ENCODE results near the gene CLEC10A. TPM values are rescaled to one million over a fixed set of nuclear protein-coding genes. Genes with fewer than 3 reads are reported as not detected.

CLEC10A gene
- total RNA-seq, 2 donors from 2014 or later = 6.6 to 13.4 TPM

DNA sequence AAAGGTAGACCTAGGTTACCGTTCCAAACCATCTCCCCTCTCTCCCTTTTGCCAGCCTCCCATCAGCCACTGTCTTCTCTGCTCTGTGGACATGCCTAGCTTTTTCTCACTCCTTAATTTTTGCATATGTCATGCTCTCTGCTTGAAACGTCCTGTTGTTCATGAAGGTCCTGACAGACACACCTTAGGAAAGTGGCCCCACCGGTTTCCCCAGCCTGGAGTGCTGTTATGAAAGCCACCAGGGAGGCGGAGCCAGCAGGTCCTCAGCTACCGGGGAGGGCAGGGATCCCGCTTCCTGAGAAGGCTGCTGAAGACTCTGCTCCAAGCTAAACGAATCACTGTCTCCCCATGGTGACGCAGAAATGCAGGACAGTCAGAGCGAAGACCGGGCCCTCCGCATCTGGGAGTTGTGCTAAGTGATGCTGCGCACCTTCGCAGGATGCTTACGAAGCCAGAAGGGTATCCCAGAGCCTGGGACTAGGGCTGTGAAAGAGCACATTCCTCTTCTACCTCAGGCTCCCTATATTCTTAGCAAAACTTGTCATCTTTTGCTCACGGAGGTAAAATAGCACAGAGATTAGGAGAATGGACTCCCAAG is 33.8 kb downstream of the CLEC10A start:
- ATAC-seq = peak in 1 of 2 donors; percentile 5
- intact Hi-C loops (cut with DNase I) = loop anchor here in 1 of 2 donors (5.0 kb wide), 1 partner anchor 251 kb away; no protein-coding TSS in a partner anchor
- no peak for DNase-seq

DNA sequence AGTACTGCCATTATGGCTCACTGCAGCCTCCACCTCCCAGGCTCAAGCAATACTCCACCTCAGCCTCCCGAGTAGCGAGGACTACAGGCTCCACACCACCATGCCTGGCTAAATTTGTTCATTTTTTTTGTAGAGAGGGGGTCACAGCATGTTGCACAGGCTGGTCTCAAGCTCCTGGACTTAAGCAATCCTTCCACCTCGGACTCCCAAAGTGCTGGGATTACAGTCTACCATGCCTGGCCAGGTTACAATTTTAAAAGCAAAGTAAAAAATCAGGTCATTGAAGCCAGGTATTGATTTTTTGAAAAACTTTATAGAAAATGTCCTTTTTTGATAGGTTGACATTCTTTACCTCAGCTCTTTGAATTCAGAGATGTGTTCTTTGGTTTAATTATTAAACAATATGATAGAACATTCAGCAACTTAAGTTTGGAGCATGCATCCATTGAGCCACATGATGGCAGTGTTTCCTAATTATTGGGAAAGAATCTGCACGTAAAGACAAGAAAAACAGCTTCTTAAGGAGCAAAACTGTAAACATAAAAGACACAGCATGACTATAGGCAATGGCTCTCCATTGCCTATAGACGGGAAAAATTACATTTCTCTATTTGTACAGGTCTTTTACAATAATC is 34.4 kb downstream of the CLEC10A start:
- ATAC-seq (peak in 1 of 2 donors; percentile 23), DNase-seq (no peak)
- intact Hi-C loops (cut with DNase I) = loop anchor here in 1 of 2 donors (1.0 to 5.0 kb wide), 2 partner anchors 91 to 252 kb away; no protein-coding TSS in a partner anchor

DNA sequence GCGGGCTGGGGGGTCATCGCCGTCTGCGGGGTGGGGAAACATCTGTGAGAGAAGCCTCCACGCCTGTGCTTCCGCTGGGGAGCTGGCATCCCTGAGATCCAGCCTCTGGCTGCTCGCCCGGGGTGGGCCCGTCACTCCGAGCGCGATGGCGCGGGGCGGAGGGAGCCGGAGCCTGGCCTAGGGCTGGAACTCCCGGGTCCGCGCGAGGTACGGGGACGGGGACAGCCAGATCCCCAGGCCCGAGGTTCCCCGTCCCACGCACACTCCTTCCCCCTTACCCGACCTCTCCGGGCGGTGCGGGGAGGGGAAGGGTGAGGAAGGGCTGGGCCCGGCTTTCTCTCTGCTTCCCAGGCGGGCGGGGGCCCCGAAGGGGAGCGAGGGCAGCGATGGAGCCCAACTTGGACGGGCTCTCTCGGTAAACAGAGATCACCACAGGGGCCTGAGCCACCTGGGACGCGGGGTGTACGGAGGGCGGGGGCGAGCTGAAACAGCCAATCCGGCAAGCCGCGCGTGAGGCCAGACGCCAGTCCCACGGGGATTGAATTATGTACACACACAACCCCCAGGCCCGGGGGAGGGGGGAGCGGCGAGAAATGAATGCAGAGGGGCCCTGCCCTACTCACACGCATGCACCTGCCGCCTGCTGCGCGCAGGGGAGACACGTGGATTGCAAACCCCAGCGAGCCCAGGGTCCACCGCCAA is 36.4 kb downstream of the CLEC10A start, which contains the start of gene SLC16A11:
SLC16A11 (minus strand) TSS at position 596 of the 702 bp plus-strand sequence; CDS start at position 17, 579 bp downstream.
- DNase-seq = peak; percentile 75
- intact Hi-C loops (cut with DNase I) = no loop called here

DNA sequence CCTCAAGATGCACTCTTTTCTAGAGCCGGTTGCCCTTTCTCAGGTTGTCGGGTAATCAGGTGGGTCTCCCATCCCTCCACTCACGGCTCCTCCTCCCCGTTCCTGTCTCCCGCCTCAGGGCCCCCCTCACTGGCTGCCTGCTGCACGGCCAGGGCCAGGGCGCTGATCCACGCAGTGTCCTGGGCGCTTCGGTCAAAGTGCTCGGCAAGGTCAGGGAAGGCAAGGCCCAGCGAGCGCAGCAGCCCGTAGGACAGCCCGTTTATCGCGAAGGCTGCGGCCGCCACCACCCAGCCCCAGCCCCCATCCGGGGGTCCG is 36.9 kb downstream of the CLEC10A start:
- ATAC-seq = peak; percentile 39 to 57
- intact Hi-C loops (cut with DNase I) = no loop called here
- DNase-seq = no peak

More for the DNA sequence above, 36.4 kb downstream of the CLEC10A start, which contains the start of gene SLC16A11:
- peak; percentile 55 to 62 for ATAC-seq

DNA sequence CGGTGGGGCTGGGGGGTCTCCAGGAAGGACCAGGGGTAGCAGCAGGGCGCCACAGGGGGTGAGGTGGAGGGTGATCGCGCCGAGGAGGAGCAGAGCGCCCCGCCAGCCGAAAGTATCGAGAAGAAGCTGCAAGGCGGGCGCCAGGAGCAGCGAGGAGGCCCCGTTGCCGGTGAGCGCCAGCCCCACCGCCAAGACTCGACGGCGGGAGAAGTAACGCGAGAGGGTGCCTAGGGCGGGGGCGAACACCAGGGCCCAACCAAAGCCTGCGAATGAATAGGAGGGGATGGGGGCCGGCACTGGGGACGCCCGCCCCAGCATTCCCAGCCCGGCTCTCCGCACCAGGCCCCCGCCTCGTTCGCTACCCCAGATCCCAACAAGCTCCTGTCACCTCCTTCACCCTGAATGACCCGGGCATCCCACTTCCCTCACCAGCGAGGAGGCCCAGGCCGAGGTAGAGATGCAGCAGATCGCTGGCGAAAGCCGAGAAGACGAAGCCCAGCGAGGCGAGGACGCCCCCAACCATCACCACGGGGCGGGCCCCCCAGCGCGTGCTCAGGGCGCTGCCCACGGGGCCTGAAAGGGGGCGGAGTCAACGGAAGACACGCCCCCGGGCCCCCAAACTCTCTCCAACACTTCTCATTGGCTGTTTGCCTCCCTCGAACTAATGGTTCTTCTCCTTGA is 37.4 kb downstream of the CLEC10A start:
- ATAC-seq = peak; percentile 22 to 24
- no peak for DNase-seq
- intact Hi-C loops (cut with DNase I) = no loop called here

DNA sequence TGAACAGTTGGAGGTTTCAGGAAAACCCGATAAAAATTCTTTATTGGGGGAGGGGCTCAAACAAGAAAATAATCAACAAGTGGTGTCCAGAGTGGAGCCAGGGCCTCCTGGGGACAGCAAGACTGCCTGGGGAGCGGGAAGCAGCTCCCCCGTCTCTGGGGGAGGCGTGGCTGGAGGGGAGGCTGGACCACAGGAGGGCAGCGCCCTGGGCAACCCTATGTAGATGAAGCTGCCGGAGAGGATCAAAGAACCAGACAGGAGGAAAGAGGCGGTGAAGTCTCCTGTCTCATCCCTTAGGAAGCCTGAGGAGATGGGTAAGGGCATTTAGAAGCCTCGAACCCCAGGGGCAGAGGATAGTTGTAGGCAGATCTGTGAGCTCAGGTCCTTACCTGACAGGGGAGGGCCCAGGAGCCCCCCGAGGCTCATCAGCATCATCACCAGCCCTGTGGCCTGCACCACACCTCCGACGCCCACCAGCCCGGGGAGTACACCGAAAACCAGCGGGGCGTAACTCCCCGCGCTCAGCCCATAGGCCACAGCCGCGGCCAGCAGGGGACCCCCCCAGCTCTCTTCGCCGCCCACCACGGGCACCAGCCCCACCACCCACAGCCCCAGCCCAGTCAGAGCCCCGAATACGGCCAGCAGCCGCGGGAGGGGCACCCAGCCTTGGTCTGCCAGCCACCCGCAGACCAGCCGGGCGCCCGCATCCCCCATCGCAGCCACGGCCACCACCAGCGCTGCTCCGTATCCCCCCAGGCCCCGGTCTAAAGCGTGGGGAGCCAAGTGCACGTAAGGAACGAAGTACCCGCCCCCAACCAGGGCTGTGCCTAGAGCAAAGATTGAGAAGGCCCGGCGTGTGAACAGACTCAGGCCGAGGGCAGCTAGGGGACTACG is 38.2 kb downstream of the CLEC10A start:
- intact Hi-C loops (cut with DNase I) = no loop called here
- peak; percentile 8 to 17 for ATAC-seq
- no peak for DNase-seq

DNA sequence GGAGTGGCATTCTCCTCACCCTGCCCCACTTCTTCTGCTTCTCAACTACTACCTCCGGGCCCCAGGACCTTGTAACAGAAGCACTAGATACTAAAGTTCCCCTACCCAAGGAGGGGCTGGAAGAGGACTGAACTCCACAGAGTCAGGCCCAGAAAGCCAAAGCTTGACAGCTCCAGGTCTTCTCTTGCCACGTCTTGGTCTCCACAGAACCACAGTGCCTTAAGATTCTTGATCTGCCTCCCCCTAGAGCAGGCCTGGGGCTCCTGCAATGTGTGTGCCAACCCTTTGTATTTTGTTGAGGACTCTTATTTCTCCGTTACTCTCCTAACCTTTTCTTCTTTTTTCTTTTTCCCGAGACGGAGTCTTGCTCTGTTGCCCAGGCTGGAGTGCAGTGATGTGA is 40.2 kb downstream of the CLEC10A start:
- DNase-seq (no peak), ATAC-seq (no peak)
- intact Hi-C loops (cut with DNase I) = no loop called here

DNA sequence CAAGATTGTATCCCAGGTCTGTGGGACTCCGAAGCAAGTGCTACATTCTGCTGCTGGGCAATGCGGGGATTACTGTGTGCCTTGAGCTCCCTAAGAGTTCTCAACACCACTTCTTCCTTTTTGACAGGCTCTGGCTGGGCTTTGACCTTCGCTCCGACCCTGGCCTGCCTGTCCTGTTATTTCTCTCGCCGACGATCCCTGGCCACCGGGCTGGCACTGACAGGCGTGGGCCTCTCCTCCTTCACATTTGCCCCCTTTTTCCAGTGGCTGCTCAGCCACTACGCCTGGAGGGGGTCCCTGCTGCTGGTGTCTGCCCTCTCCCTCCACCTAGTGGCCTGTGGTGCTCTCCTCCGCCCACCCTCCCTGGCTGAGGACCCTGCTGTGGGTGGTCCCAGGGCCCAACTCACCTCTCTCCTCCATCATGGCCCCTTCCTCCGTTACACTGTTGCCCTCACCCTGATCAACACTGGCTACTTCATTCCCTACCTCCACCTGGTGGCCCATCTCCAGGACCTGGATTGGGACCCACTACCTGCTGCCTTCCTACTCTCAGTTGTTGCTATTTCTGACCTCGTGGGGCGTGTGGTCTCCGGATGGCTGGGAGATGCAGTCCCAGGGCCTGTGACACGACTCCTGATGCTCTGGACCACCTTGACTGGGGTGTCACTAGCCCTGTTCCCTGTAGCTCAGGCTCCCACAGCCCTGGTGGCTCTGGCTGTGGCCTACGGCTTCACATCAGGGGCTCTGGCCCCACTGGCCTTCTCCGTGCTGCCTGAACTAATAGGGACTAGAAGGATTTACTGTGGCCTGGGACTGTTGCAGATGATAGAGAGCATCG is 41.8 kb downstream of the CLEC10A start:
- intact Hi-C loops (cut with DNase I) = no loop called here
- no peak for DNase-seq
- no peak for ATAC-seq

DNA sequence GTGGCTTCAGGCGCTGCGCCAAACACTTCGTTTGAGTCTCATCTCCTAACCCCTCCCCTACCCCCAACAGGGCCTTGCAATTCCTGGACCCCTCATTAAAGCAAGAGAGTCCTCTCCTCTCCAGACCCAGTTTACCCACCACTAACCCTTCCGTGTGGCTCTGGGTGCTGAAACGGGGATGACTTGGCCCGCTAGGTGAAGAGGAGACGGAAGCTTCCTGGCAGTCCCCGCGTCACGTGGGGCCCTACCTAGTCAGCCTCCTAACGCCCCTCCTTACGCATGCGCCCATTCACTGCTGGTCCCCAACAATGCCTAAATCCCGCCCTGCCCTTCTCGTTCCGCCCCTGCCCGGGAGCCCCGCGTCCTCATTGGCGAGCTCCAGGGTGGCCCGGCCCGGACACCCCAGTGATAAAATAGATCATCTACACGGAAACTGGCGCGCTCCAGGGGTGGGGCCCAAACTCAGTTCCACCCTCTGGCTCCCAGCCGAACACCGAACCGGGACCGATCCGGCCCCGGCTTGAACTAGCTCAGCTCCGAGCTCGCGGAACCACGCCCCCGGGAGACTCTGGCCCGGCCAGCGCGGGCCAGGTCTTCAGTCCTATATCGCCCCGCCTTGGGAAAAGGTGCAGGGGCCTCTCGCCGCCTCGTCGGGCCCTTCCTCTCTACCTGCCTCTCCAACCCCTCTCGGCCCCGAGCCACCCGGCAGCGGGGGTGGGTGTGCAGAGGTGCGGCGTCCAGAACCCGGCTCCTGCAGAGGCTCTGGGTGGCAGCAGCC is 44.3 kb downstream of the CLEC10A start, which contains the start of gene SLC16A13:
SLC16A13 (plus strand) TSS at position 425 of the 778 bp plus-strand sequence. CDS start 368 bp downstream, outside the sequence.
- ATAC-seq (peak; percentile 97 to 98), DNase-seq (peak; percentile 98)
- intact Hi-C loops (cut with DNase I) = no loop called here

DNA sequence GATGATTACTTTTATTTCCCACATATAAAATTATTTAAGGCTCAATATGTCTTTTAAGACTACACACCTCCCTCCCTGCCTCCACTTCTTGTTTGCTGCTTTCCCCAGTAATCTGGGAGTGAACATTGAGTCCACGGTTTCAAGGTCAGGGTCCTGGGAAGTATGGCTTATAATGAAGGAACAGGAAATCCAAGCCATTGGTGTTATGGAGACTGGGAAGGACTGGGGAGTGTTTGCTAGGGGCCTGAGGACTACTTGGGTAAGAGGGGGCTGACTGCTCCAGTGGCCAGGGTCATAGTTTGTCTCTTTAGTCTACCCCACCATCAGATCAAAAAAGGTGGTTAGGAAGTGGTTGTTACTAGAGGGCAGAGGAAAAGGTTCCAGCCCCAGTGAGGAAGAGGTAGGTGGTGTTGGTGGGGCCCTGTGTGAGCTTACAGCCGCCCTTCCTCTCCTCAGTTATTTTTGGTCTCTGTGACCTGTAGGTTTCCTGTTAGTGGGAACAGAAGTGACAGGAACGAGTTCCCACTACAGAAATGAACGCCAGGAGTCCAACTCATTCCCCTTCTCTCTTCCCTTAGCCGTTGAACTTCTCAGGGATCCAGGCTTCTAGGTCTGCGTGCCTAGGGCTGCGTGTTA is 45.0 kb downstream of the CLEC10A start:
- intact Hi-C loops (cut with DNase I) = no loop called here
- no peak for DNase-seq

DNA sequence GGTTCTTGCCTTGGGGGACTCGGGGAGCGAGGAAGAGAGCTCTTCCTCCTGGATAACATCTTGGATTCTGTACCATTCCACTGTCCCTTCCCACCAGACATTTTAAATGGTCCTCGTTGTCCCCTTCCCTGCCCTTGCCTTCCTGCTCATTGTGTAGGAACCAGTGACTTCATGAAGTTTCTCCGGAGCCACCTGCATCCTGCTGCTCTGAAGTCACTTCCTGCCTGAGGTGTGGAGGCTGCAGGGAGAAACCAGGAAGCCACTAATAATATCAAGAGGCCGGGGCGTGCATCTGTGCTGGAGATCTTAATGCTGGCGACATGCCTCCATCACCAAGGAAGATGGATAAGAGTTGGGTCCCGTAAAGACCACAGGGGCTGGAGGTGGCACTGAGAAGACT is 50.4 kb downstream of the CLEC10A start:
- peak; percentile 8 to 74 for ATAC-seq
- no peak for DNase-seq
- intact Hi-C loops (cut with DNase I) = no loop called here

More for the DNA sequence above, 45.0 kb downstream of the CLEC10A start:
- ATAC-seq = peak; percentile 31 to 34

DNA sequence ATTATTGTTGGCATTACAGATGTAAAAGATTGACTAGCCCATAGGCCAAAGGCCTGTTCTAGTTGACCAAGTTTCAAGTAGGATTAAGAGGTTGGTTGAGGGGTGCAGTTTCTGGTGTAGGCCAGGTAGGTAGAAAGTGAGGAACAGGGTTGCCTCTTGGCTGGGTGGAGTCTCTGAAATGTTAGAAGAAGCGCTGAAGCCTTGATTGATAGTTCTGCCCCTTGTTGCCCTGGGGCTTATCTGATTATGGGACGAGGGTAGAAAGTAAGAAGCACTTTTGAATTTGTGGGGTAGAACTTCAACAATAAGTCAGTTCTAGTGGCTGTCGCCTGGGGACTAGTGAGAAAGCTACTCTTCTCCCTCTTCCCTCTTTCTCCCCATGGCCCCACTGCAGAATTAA is 51.0 kb downstream of the CLEC10A start:
- DNase-seq = no peak
- no peak for ATAC-seq
- intact Hi-C loops (cut with DNase I) = no loop called here

DNA sequence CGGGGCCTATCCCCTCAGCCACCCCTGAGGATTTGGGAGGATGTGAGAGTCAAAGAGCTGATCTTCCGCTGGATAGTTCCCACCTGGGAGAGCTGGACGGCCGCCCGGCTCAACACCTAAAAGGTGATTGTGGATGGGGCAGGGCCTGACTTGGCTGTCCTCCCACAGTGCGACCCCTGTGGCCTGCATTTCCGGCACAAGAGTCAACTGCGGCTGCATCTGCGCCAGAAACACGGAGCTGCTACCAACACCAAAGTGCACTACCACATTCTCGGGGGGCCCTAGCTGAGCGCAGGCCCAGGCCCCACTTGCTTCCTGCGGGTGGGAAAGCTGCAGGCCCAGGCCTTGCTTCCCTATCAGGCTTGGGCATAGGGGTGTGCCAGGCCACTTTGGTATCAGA is 52.7 kb downstream of the CLEC10A start:
- intact Hi-C loops (cut with DNase I) = no loop called here
- ATAC-seq (no peak), DNase-seq (no peak)

DNA sequence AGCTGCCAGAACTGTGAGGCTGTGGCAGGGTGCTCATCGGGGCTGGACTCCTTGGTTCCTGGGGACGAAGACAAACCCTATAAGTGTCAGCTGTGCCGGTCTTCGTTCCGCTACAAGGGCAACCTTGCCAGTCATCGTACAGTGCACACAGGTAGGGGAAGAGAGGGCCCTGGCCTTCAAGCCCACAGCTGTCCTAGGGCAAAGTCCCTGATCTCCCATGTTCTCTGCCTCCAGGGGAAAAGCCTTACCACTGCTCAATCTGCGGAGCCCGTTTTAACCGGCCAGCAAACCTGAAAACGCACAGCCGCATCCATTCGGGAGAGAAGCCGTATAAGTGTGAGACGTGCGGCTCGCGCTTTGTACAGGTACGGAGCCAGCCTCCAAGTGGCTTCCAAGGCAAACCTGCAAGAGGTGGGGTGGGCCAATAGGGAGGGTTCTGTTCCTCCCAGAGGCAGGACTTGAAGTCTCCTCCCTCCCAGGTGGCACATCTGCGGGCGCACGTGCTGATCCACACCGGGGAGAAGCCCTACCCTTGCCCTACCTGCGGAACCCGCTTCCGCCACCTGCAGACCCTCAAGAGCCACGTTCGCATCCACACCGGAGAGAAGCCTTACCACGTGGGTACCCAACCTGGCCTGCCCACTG is 53.5 kb downstream of the CLEC10A start:
- intact Hi-C loops (cut with DNase I) = no loop called here
- ATAC-seq (no peak), DNase-seq (no peak)

DNA sequence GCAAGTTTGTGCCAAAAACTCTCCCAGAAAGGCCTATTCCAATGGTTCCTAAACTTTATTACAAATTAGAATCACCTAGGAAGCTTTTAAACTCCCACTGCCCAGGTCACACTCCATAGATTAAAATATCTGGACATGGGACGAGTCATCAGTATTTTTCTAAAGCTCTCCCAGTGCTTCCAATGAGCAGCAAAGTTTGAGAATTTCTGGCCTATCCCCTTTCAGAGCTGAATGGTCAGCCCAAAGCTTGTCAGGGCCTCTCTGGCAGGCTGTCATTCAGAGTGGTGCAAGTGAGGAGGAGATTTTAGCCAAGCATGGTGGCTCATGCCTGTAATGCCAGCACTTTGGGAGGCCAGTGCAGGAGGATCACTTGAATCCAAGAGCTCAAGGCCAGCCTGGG is 54.8 kb downstream of the CLEC10A start:
- no peak for ATAC-seq
- DNase-seq = no peak
- intact Hi-C loops (cut with DNase I) = no loop called here

All from left cardiac atrium (tissue), 4 donors.